Ascending aorta (tissue), 2 donors: ENCODE measurements around the gene SYK. TPM values are rescaled to one million over a fixed set of nuclear protein-coding genes. Genes with fewer than 3 reads are reported as not detected.

Experiments
- DNase-seq, 2 donors: peaks; one replicate each; pipeline ENCODE4 v3.0.0-alpha.2; 2019; ENCODE audit warnings: low spot score in 2 of 2
- H3K27ac ChIP-seq, 2 donors: fragments of 200-600 bp; sonication (generic); one replicate each; pipeline ENCODE4 v1.5.1; 2016 to 2017; ENCODE audit warnings: mild to moderate bottlenecking in 1 of 2
- H3K27me3 ChIP-seq: fragments of 200-600 bp; sonication (generic); one replicate; pipeline ENCODE4 v1.5.1; 2017
- H3K36me3 ChIP-seq, 2 donors: fragments of 200-600 bp; sonication (generic); one replicate each; pipeline ENCODE4 v1.5.1; 2016
- H3K4me1 ChIP-seq, 2 donors: fragments of 200-600 bp; sonication (generic); one replicate each; pipeline ENCODE4 v1.5.1; 2016 to 2017; ENCODE audit warnings: mild to moderate bottlenecking in 1 of 2
- H3K4me3 ChIP-seq, 2 donors: fragments of 200-600 bp; sonication (generic); one replicate each; pipeline ENCODE4 v1.5.1; 2016 to 2017; ENCODE audit warnings: mild to moderate bottlenecking in 1 of 2
- H3K9me3 ChIP-seq, 2 donors: fragments of 200-600 bp; sonication (generic); one replicate each; pipeline ENCODE4 v1.5.1; 2016
- CTCF ChIP-seq, 3 experiments: fragments of 200-600 bp in 2 of 3; fragments of 450-650 bp in 1 of 3; sonication (generic) in 2 of 3; IDR thresholded peaks; one replicate each; pipeline ENCODE4 v1.5.1; 2016 to 2019; ENCODE audit warnings: antibody characterized with exemption in 3 of 3, mild to moderate bottlenecking in 1 of 3, moderate library complexity in 1 of 3
- intact Hi-C: fragments of 100-400 bp; cut with DNase I; formaldehyde crosslinking; loops from one replicate; pipeline ENCODE4 v1.15.1; 2023
- total RNA-seq: library from RNA; depleted of rRNA; stranded (reverse); fragments of >200 nt; gene quantifications from one replicate; pipeline ENCODE4 v1.1.0, GENCODE V29; 2016

SYK gene
- total RNA-seq, 1 donor from 2014 or later: 3.2 TPM

- Histone ChIP-seq H3K4me1 (no peaks in the 10 kb centered on the region), H3K27ac (no peak overlapping the region), H3K36me3 (no peaks in the 10 kb centered on the region), H3K4me3 (no peak overlapping the region), H3K9me3 (no peaks in the 10 kb centered on the region), H3K27me3 (no peaks in the 10 kb centered on the region)
- no peak for DNase-seq
- TF ChIP-seq CTCF (IDR thresholded peaks at IDR 0.05): no peak
- intact Hi-C loops: no loop called here
Measured at GRCh38 chr9:90942555-90942954, 140.9 kb downstream of the SYK start.

- intact Hi-C loops: no loop called here
- Histone ChIP-seq H3K27me3 (no peaks in the 10 kb centered on the region), H3K36me3 (no peaks in the 10 kb centered on the region), H3K9me3 (no peaks in the 10 kb centered on the region), H3K4me1 (no peaks in the 10 kb centered on the region), H3K27ac (no peak overlapping the region), H3K4me3 (no peak overlapping the region)
- no peak for TF ChIP-seq CTCF (IDR thresholded peaks at IDR 0.05)
- no peak for DNase-seq
Measured at GRCh38 chr9:90943341-90943740, 141.7 kb downstream of the SYK start.

- Histone ChIP-seq H3K4me3 (no peak overlapping the region), H3K9me3 (no peaks in the 10 kb centered on the region), H3K27me3 (no peaks in the 10 kb centered on the region), H3K36me3 (no peaks in the 10 kb centered on the region), H3K4me1 (no peaks in the 10 kb centered on the region), H3K27ac (no peak overlapping the region)
- DNase-seq: no peak
- TF ChIP-seq CTCF (IDR thresholded peaks at IDR 0.05): no peak
- intact Hi-C loops: no loop called here
Measured at GRCh38 chr9:90945336-90945735, 143.7 kb downstream of the SYK start.

GRCh38 chr9:90946982-90947381 lies 145.4 kb downstream of the SYK start:
- Histone ChIP-seq H3K4me3 (no peak overlapping the region), H3K36me3 (no peaks in the 10 kb centered on the region), H3K27me3 (no peaks in the 10 kb centered on the region), H3K4me1 (no peaks in the 10 kb centered on the region), H3K9me3 (no peaks in the 10 kb centered on the region), H3K27ac (no peak overlapping the region)
- intact Hi-C loops: no loop called here
- DNase-seq: no peak
- TF ChIP-seq CTCF (IDR thresholded peaks at IDR 0.05): no peak

Other genes starting within 250 kb of the SYK start
- gene DIRAS2, start 159.0 kb upstream of the SYK start, total RNA-seq: not detected